ENCODE data around the gene KLHL22.

KLHL22 gene

DNA sequence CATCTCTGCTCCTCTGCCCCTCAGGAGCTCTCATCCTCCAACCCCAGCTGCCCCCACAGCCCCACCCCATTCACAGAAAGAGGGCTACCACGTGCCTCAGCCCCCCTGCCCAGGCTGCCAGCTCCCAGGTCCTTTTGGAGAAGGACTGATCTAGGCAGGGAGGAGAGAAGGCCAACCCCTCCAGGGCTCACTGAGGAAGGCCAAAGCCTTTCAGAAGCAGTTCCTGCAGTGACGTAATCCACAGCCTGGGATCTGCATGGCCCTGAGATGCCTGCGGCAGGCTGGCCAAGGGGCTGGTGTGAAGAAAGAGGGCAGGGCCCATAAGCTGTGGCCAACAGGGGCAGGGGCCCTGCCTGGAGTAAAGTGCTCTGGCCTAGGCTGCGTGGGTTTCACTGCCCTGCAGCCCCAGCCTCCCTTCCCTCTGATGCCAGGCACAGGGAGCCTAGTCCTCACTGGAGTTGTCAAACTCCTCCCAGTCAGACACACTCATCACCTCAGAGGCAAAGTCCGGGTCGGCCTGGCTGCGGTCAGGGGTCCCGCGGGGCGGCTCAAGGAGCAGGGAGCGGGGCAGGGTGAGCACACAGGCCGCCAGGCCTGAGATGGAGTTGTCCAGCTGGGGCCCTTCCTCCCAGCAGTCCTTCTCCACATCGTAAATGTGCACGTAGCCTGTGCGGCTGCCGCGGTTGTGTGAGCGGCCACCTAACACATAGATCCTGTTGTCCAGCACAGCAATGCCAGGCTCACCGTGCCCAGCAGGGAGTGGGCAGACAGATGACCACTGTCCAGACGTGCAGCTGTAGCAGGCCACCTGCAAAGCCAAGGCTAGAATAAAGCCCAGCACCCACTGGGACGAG lies 53.7 kb downstream of the KLHL22 start:
- Mint-ChIP-seq H3K27ac (no peak overlapping the region), H3K4me3 (no peak overlapping the region), H3K27me3 (peaks cover 12% of the 10 kb centered on the region), H3K4me1 (ENCODE audit: low read depth) (peaks cover 4% of the 10 kb centered on the region), H3K36me3 (ENCODE audit: low read depth) (peaks cover 15% of the 10 kb centered on the region), H3K9me3 (no peaks in the 10 kb centered on the region)

DNA sequence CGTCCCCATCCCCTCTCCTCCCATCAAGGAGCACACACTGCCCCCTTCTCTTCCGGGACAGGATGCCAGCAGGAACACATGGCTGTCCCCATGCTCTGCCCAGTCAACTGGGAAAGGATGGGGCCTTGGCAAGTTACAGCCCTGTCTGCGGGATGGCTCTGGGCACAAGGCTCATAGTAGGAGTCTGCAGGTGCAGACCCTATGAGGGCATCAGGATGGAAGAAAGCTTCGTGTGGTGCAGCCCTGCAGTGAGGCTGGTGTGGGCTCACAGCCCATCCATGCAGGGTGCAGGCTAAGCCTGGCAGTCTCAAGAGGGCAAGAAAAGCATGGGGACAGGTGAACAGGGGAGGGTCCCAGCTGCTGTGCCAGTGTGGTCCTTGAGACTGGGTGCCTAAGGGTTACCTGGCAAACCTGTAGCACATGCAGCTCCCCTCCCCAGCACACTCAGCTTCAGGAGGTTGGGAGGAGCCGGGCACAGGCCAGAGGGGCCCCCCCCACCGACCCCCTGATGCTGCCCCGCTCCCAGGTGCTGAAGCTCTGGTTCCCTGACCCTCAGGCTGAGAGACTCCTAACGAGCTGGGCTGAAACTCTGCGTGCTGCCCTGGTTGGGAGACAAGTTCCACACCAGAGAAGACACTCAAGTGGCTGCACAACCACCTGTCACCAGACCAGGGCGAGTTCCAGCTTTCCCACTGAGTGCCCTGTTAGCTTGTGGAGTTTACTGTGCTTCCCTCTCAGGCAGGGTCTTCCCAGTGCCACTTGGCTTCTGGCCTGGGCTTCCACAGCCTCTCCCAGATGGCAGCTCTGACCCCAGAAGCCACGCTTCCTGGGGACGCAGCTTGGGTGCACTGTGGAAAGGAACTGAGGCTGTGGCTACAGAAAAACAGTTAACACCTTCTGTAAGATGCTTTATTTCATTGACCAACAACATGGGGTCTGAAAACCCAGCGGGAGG lies 54.7 kb downstream of the KLHL22 start:
- Mint-ChIP-seq H3K4me1 (ENCODE audit: low read depth) (peaks cover 7% of the 10 kb centered on the region), H3K9me3 (no peaks in the 10 kb centered on the region), H3K27ac (no peak overlapping the region), H3K4me3 (no peak overlapping the region), H3K27me3 (peaks cover 17% of the 10 kb centered on the region), H3K36me3 (ENCODE audit: low read depth) (peaks cover 15% of the 10 kb centered on the region)

DNA sequence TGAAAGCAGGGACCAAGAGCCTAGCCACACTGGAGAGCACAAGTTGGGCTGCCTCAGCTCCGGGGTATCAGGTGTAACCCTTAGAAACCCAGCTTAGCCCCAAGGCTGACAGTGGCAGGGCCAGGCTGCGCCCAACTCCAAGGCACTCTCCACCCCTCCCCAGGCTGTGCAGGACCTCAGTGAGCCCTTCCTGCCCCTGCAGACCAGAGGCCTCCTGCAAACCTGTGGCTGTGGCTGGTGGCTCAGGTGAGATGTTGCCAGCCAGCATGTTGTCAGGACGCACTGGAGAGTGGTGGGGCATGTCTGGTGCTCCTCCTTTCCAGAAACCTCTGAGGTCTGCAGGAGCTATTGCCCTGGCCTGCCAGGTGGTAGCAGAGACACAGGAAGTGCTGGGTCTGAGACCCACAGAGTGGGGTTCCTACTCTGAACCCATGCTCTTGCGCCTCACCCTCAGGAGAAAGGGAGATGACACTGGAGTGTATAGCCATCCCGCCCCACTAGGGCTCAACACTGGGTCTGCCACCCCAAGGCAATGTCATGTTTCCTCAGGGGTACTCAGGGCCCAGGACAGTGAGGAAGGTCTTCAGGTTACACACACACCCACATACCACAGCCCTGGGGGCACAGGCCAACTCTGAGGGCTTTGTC lies 55.5 kb downstream of the KLHL22 start:
- Mint-ChIP-seq H3K36me3 (ENCODE audit: low read depth) (peaks cover 15% of the 10 kb centered on the region), H3K27ac (no peak overlapping the region), H3K4me3 (no peak overlapping the region), H3K27me3 (peaks cover 26% of the 10 kb centered on the region), H3K9me3 (no peaks in the 10 kb centered on the region), H3K4me1 (ENCODE audit: low read depth) (peaks cover 7% of the 10 kb centered on the region)

DNA sequence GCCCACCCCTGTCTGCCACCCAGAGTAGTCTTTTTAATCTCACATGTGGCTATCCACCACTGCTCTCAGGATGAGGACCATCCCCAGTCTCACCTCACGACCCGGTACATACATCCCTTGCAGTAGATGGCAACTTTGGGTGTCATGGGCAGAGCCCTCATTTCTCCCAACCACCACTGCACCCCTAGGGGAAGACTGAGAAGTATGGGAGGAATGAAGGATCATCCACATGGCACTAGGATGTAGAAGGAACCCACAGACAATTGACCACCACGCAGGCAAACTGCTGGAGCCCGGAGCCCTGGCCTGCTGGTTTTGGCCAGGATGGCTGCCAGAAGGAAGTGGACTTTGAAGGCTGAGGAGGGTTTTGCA lies 56.1 kb downstream of the KLHL22 start:
- peaks cover 31% of the 10 kb centered on the region for H3K27me3 Mint-ChIP-seq
- H3K36me3 Mint-ChIP-seq (ENCODE audit: low read depth), result peaks cover 12% of the 10 kb centered on the region
- no peaks in the 10 kb centered on the region for H3K9me3 Mint-ChIP-seq
- H3K4me3 Mint-ChIP-seq, result no peak overlapping the region
- H3K27ac Mint-ChIP-seq, result no peak overlapping the region
- peaks cover 7% of the 10 kb centered on the region for H3K4me1 Mint-ChIP-seq (ENCODE audit: low read depth)

DNA sequence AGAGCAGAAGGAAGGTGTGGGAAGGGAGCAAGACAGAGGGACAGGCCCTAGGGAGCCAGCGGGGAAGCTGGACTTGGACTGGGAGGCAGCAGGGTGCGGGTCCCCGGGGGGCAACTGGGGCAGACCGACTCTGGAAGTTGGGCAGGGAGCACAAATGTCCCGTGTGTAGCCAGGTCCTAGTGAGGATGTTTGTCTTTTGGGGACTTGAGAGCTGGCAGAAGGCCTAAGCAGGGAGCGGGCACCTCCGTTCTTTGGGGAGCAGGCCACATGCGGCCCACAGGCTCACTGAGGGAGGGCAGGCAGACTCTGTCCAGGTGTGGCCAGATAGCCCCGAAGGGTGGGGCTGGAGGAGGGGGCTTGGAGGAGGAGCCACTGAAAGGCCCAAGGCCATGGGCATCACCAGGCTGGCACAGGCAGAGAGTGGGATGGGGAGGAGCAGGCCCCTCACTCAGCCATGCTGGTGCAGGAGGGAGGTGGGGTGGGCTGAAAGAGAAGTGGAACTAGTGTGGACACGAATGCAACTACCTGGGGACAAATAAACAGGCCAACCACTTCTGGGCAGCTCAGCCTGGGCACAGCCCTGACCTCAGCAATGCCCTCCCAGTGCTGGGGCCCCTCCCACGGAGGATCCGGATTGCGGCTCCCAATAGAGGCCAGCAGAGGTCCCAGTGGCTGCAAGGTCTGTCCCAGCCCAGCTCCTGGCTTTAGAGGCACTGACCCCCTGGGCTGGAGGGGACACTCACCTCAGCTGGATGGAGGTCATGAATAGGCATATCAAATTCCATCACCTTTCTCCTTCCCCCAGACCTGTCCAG lies 56.7 kb downstream of the KLHL22 start:
- Mint-ChIP-seq H3K9me3 (no peaks in the 10 kb centered on the region), H3K4me3 (no peak overlapping the region), H3K27me3 (peaks cover 34% of the 10 kb centered on the region), H3K4me1 (ENCODE audit: low read depth) (peaks cover 7% of the 10 kb centered on the region), H3K36me3 (ENCODE audit: low read depth) (peaks cover 9% of the 10 kb centered on the region), H3K27ac (no peak overlapping the region)

DNA sequence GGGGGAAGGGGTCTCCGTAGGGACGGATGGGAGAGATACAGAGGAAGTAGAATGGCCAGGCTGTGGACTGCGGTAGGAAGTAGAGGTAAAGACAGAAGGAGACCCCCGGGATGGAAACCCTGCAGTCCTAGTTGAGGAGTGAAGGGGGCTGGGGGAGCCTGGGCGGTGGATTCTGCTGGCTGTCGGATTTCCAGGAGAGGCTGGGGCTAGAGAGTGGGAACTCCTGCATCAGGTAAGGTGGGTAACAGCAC lies 57.2 kb downstream of the KLHL22 start:
- no peak overlapping the region for H3K27ac Mint-ChIP-seq

DNA sequence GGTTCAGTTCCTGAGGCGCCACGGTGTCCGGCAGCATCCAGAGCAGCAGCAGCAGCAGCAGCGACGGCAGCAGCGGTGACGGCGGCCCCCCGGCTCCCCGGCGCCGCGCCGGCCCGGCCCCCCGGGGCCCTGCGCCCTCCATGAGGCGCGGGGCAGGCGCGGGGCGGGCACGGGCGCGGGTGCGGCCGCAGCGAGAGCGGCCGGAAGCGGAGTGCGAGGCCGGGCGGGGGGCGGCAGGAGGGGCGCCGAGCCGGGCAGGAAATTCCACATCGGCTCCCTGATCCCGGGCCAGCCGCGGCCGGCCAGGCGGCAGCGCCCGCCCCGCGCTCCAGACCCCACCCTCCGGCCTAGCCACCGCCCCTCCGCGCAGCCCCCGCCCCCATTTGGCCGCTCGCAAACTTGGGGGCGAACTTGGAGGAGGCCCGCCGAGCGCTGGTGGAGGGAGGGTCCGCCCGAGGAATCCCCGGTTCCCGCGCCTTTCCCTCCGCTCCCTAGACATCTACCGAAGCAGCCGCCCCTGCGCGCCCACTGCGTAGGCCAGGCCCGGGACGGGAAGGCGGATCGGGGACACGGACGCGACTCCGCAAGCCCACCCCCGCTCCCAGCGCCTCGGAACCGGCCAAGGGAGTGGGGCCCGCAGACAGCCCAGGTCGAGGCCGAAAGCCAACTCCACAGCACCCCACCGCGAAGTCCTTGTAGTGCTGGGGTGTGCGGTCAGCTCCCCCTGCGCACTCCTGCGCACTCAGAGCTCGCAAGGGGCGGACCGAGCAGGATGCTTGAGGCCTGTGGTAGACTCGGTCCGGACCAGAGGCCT lies 57.8 kb downstream of the KLHL22 start, which contains the start of gene SCARF2:
SCARF2 (minus strand) TSS at position 213 of the 814 bp plus-strand sequence; CDS start at position 142, 71 bp downstream.
- Mint-ChIP-seq H3K27me3 (peaks cover 41% of the 10 kb centered on the region), H3K27ac (no peak within 1 kb of the TSS), H3K4me3 (peak within 1 kb of the TSS; percentile 64)

More for the DNA sequence above, 57.2 kb downstream of the KLHL22 start:
- Mint-ChIP-seq H3K4me3 (no peak overlapping the region), H3K4me1 (ENCODE audit: low read depth) (peaks cover 7% of the 10 kb centered on the region), H3K9me3 (no peaks in the 10 kb centered on the region), H3K27me3 (peaks cover 36% of the 10 kb centered on the region), H3K36me3 (ENCODE audit: low read depth) (peaks cover 9% of the 10 kb centered on the region)

DNA sequence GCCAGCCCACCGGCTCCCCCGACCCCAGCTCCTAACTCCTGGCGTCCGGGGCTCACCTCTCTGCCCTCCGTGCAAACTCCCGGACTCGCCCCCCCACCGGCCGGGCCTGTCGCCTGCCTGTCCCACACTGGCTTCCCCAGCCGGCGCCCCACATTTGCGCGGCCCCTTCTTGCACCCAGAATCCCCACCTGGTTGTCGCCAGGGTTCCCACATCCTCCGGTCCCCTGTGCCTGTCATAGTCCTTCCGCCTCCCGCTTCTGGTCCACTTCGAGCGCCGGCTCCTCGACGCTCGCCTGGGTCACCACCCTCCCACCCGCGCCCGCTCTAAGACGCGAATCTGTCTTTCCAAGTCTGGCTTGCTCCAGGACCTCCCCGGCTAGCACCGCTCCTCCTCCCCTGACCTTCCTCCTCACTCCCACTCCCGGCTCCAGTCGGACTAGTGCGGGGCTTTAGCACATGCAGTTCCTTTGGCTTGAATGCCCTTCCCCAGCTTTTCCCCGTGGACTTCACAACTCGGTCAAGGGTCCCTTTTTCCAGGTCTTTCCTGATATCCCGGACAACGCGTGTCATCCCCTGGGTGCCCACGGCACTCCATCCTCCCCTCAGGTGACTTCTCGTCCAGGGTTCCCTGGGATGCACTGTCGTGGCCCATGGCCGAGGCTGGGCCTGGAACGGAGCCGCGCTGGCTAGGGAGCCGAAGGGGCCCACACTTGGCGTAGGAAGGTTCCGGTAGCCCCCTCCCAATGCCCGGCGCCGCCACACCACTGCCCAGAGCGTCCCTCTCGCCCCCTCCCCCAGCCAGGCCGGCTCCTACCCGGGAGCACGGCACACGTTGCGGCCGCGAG lies 58.6 kb downstream of the KLHL22 start:
- Mint-ChIP-seq H3K4me1 (ENCODE audit: low read depth) (peaks cover 7% of the 10 kb centered on the region), H3K27me3 (peaks cover 49% of the 10 kb centered on the region), H3K27ac (no peak overlapping the region), H3K4me3 (peak overlapping the region; percentile 64), H3K36me3 (ENCODE audit: low read depth) (no peaks in the 10 kb centered on the region), H3K9me3 (no peaks in the 10 kb centered on the region)

More for the DNA sequence above, 57.8 kb downstream of the KLHL22 start, which contains the start of gene SCARF2:
- H3K36me3 Mint-ChIP-seq (ENCODE audit: low read depth), result peaks cover 3% of the 10 kb centered on the region
- no peaks in the 10 kb centered on the region for H3K9me3 Mint-ChIP-seq
- H3K4me1 Mint-ChIP-seq (ENCODE audit: low read depth), result peaks cover 7% of the 10 kb centered on the region

DNA sequence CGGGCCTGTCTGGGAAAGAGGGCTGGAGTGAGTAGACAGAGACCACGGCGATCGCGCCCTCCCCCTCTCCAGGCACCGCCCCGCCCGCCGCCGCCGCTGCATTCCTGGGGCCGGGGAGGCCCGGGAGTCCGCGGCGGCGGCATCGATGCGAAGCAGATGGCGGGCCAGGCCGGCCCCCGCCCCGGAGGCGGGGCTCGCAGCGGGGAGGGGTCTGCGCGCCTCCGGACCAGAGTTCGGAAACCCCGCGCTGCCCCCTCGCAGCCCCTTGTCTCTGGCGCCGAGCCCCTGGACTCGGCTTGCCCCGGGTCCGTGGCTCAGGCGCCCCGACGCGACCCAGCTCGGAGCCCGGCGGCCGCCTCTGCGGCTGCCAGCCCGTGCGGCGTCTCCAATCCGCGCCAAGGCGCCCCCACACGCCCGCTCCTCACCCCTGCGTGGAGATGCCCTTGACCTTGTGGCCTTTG lies 59.3 kb downstream of the KLHL22 start:
- no peak overlapping the region for H3K27ac Mint-ChIP-seq
- no peaks in the 10 kb centered on the region for H3K36me3 Mint-ChIP-seq (ENCODE audit: low read depth)
- peaks cover 11% of the 10 kb centered on the region for H3K4me1 Mint-ChIP-seq (ENCODE audit: low read depth)
- peak overlapping the region; percentile 64 for H3K4me3 Mint-ChIP-seq
- H3K9me3 Mint-ChIP-seq, result no peaks in the 10 kb centered on the region
- peaks cover 54% of the 10 kb centered on the region for H3K27me3 Mint-ChIP-seq

DNA sequence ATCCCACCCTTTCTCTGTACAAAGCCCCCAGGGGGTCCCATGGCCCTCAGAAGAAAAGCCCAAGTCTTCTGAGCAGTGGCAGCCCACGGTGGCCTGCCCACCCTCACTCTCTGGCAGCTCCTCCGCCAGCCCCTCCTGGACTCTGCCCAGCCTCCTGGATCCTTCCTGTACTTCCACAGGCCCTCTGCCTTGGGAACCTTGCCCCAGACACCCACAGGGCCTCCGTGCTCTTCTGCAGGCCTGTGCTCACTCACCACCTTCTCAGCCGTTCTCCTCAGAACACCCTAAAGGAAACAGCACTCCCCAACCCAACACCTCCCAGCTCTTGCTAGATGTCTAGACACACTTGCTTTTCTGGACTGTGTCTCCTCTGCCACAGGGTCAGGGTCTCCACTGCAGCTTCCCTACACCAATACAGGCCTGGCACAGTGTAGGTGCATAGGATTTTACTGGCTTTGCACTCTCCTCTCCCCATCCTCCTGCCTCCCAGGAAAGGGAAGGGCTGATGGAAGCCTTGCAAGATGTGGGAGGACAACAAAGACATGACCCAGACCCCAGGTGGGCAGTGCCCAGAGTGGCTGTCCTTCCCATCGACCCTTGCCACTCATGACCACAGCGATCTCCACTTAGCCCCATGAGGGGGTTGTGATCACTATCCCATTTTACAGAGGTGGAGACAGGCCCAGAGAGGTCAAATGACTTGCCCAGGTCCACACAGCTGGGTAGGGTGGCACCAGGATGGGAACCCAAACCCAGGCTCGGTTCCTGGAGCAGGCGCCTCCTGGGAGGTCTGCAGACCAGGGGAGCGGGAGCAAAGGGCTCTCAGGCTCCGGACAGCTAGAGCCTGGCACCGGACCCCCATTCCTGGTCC lies 59.9 kb downstream of the KLHL22 start:
- Mint-ChIP-seq H3K4me1 (ENCODE audit: low read depth) (peaks cover 14% of the 10 kb centered on the region), H3K27ac (no peak overlapping the region), H3K36me3 (ENCODE audit: low read depth) (no peaks in the 10 kb centered on the region), H3K27me3 (peaks cover 58% of the 10 kb centered on the region), H3K4me3 (peak overlapping the region; percentile 13), H3K9me3 (no peaks in the 10 kb centered on the region)

DNA sequence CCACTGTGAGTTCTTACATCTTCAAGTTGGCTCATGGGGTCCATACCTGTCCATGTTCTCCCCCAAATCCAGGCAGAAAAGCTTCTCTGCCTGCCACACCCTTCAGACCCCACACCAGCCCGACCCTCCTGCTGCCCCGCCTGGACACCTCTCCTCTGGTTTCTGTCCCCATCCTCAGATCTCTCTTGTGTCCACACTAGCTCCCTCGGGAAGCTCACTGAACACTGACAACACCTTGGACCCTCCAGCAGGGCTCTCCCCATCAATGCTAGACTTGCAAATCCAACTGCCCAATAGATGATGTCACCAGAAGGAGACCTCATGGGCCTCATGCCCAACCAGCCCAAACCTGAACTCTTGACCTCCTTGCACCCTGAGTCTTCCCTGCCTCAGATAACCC lies 60.8 kb downstream of the KLHL22 start:
- peaks cover 22% of the 10 kb centered on the region for H3K4me1 Mint-ChIP-seq (ENCODE audit: low read depth)
- H3K27ac Mint-ChIP-seq, result no peak overlapping the region
- H3K27me3 Mint-ChIP-seq, result peaks cover 63% of the 10 kb centered on the region
- H3K9me3 Mint-ChIP-seq, result no peaks in the 10 kb centered on the region
- H3K36me3 Mint-ChIP-seq (ENCODE audit: low read depth), result no peaks in the 10 kb centered on the region
- no peak overlapping the region for H3K4me3 Mint-ChIP-seq

DNA sequence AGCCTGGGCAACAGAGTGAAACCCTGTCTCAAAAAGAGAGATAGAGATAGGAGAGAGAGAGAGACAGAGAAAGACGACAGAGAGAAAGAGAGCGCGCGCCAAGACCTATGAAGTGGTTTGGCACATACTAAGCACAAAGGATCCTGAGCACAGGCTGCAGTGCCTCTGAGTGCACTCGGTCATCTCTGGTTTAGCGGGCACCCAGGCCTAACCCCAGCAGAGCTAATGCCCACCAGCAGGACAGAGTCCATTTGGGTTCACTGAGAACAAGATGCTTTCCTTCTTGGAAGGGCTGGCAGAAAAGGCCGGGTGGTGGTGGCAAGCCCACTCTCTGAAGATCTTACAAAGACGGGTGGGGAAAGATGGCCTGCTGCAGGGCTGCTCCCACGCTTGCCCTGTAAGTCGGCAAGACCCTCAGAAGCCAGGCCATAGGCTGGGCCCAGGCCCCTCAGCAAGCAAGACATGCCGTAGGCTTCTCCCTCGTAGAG lies 61.3 kb downstream of the KLHL22 start:
- H3K4me3 Mint-ChIP-seq, result no peak overlapping the region
- H3K4me1 Mint-ChIP-seq (ENCODE audit: low read depth), result peaks cover 23% of the 10 kb centered on the region
- H3K27ac Mint-ChIP-seq, result no peak overlapping the region
- H3K9me3 Mint-ChIP-seq, result no peaks in the 10 kb centered on the region
- H3K36me3 Mint-ChIP-seq (ENCODE audit: low read depth), result no peaks in the 10 kb centered on the region
- H3K27me3 Mint-ChIP-seq, result peaks cover 63% of the 10 kb centered on the region

Measured in stimulated activated naive CD8-positive, alpha-beta T cell treated with anti-CD3 and anti-CD28 coated beads, Interleukin-15, Interleukin-2, amounts not matched to agents 100 ng/mL and 50 ng/mL, for 24 hours (primary cell).